Mucosa of gallbladder (tissue), 1 donor: ENCODE measurements around the gene PACSIN3. TPM values are rescaled to one million over a fixed set of nuclear protein-coding genes. Genes with fewer than 3 reads are reported as not detected.

Source experiments
- DNase-seq: peaks from one replicate; pipeline ENCODE4 v3.0.0-alpha.2; 2020; ENCODE audit warnings: low spot score
- total RNA-seq: library from RNA; stranded (reverse); gene quantifications from one replicate; pipeline ENCODE4 v1.2.1, GENCODE V29; 2021
- donor health status: DM: no; HTN: no; CAD: no.

PACSIN3 gene
- total RNA-seq, 1 donor from 2014 or later: 34.4 TPM

- DNase-seq: peak; percentile 78
Measured at GRCh38 chr11:47152953-47153950, 33.0 kb downstream of the PACSIN3 start.

- DNase-seq: no peak
Measured at GRCh38 chr11:47152126-47152952, 33.9 kb downstream of the PACSIN3 start.

- no peak for DNase-seq
Measured at GRCh38 chr11:47149782-47150181, 36.5 kb downstream of the PACSIN3 start.

GRCh38 chr11:47148903-47149531, 37.2 kb downstream of the PACSIN3 start:
- peak; percentile 33 for DNase-seq

- DNase-seq: no peak
Measured at GRCh38 chr11:47148270-47148669, 38.0 kb downstream of the PACSIN3 start.

- DNase-seq: no peak
Measured at GRCh38 chr11:47147681-47148080, 38.6 kb downstream of the PACSIN3 start.

- no peak for DNase-seq
Measured at GRCh38 chr11:47147250-47147649, 39.0 kb downstream of the PACSIN3 start.

- DNase-seq: no peak
Measured at GRCh38 chr11:47144541-47144940, 41.7 kb downstream of the PACSIN3 start.

- peak; percentile 65 for DNase-seq
Measured at GRCh38 chr11:47143322-47143721, 42.9 kb downstream of the PACSIN3 start.

- DNase-seq: no peak
Measured at GRCh38 chr11:47139878-47140277, 46.4 kb downstream of the PACSIN3 start.

GRCh38 chr11:47137476-47137875, 48.8 kb downstream of the PACSIN3 start:
- no peak for DNase-seq

GRCh38 chr11:47136921-47137320, 49.3 kb downstream of the PACSIN3 start:
- no peak for DNase-seq

- no peak for DNase-seq
Measured at GRCh38 chr11:47136327-47136726, 49.9 kb downstream of the PACSIN3 start.

GRCh38 chr11:47132981-47133380, 53.3 kb downstream of the PACSIN3 start:
- DNase-seq: no peak

GRCh38 chr11:47132490-47132889, 53.7 kb downstream of the PACSIN3 start:
- no peak for DNase-seq

GRCh38 chr11:47131136-47131535, 55.1 kb downstream of the PACSIN3 start:
- DNase-seq: no peak

- no peak for DNase-seq
Measured at GRCh38 chr11:47130543-47130942, 55.7 kb downstream of the PACSIN3 start.

Other genes starting within 250 kb of the PACSIN3 start
- 39.1 TPM for gene CSTPP1, start 249.7 kb downstream of the PACSIN3 start, total RNA-seq
- 91.8 TPM for gene ARFGAP2, start 9.6 kb downstream of the PACSIN3 start, total RNA-seq
- 22.7 TPM for gene DDB2, start 28.5 kb upstream of the PACSIN3 start, total RNA-seq
- gene ACP2, start 62.4 kb upstream of the PACSIN3 start, total RNA-seq: 48.5 TPM
- 33.5 TPM for gene NR1H3, start 71.6 kb upstream of the PACSIN3 start, total RNA-seq
- 57.1 TPM for gene MADD, start 83.7 kb upstream of the PACSIN3 start, total RNA-seq
- gene MYBPC3, start 166.3 kb upstream of the PACSIN3 start, total RNA-seq: not detected
- 35.3 TPM for gene SPI1, start 192.1 kb upstream of the PACSIN3 start, total RNA-seq
- gene SLC39A13, start 222.2 kb upstream of the PACSIN3 start, total RNA-seq: 58.6 TPM
- 80.5 TPM for gene PSMC3, start 240.0 kb upstream of the PACSIN3 start, total RNA-seq